KMS-11 (cell line): ENCODE results near the gene CDK19.

Experiments used
- H2AFZ ChIP-seq: fragments of 200-600 bp; sonication (generic); 2 replicates; pipeline ENCODE4 v1.6.1; 2016; ENCODE audit warnings: antibody characterized with exemption, mixed run types, low read depth
- H3K27ac ChIP-seq: fragments of 200-600 bp; sonication (generic); 2 replicates; pipeline ENCODE4 v1.6.1; 2016; ENCODE audit warnings: mild to moderate bottlenecking, mixed run types
- H3K27me3 ChIP-seq: fragments of 200-600 bp; sonication (generic); 2 replicates; pipeline ENCODE4 v1.6.1; 2017; ENCODE audit warnings: mild to moderate bottlenecking, low read depth, mixed run types, moderate library complexity; ENCODE audit not compliant: insufficient read depth
- H3K36me3 ChIP-seq: fragments of 200-600 bp; sonication (generic); 2 replicates; pipeline ENCODE4 v1.6.1; 2017; ENCODE audit warnings: mild to moderate bottlenecking, mixed run types; ENCODE audit not compliant: insufficient read depth
- H3K4me1 ChIP-seq: fragments of 200-600 bp; sonication (generic); 2 replicates; pipeline ENCODE4 v1.6.1; 2016; ENCODE audit warnings: mild to moderate bottlenecking, low read depth, mixed run types; ENCODE audit not compliant: poor library complexity, severe bottlenecking
- H3K4me2 ChIP-seq: fragments of 200-600 bp; sonication (generic); 2 replicates; pipeline ENCODE4 v1.7.0; 2016; ENCODE audit warnings: mild to moderate bottlenecking, mixed run types
- H3K4me3 ChIP-seq: fragments of 200-600 bp; sonication (generic); IDR thresholded peaks from 2 replicates; pipeline ENCODE4 v1.6.1; 2017; ENCODE audit warnings: low read depth, low read length, mixed read lengths; ENCODE audit not compliant: insufficient read depth
- H3K79me2 ChIP-seq: fragments of 200-600 bp; sonication (generic); 2 replicates; pipeline ENCODE4 v1.6.1; 2016; ENCODE audit warnings: low read depth, mixed run types; ENCODE audit not compliant: insufficient read depth
- H3K9ac ChIP-seq: fragments of 200-600 bp; sonication (generic); 2 replicates; pipeline ENCODE4 v1.6.1; 2016; ENCODE audit warnings: mild to moderate bottlenecking, mixed run types
- H4K20me1 ChIP-seq: fragments of 200-600 bp; sonication (generic); 2 replicates; pipeline ENCODE4 v1.6.1; 2016; ENCODE audit warnings: mild to moderate bottlenecking, mixed run types; ENCODE audit not compliant: insufficient read depth
- CTCF ChIP-seq: fragments of 200-600 bp; sonication (generic); conservative IDR thresholded peaks from 2 replicates; pipeline ENCODE4 v1.6.1; 2017; ENCODE audit warnings: low read depth, mild to moderate bottlenecking, antibody characterized with exemption, low read length, moderate library complexity, mixed read lengths

Gene CDK19

GRCh38 chr6:110815411-110816409 is at the start of gene CDK19:
TSS of gene CDK19 (minus strand) at chr6:110815469. CDS start at chr6:110815136, 333 bp downstream.
- no peak within 1 kb of the TSS for H3K4me3 ChIP-seq
- peak within 1 kb of the TSS; percentile 57 for H2AFZ ChIP-seq
- peak within 1 kb of the TSS; percentile 90 for H3K9ac ChIP-seq
- no peaks in the 10 kb centered on the region for H3K27me3 ChIP-seq
- peaks cover 22% of the 10 kb centered on the region for H3K4me1 ChIP-seq
- TF ChIP-seq CTCF, result no peak
- no peaks in the 10 kb centered on the region for H4K20me1 ChIP-seq
- peak within 1 kb of the TSS; percentile 97 for H3K27ac ChIP-seq
- H3K36me3 ChIP-seq, result no peaks in the 10 kb centered on the region
- H3K79me2 ChIP-seq, result peaks cover 22% of the 10 kb centered on the region; the same call in 1 of the 2 replicates
- peak within 1 kb of the TSS; percentile 69 for H3K4me2 ChIP-seq

- H4K20me1 ChIP-seq, result no peaks in the 10 kb centered on the region
- no peaks in the 10 kb centered on the region for H3K27me3 ChIP-seq
- H3K4me2 ChIP-seq, result no peak overlapping the region
- H3K4me3 ChIP-seq, result no peak overlapping the region
- H2AFZ ChIP-seq, result no peak overlapping the region
- no peaks in the 10 kb centered on the region for H3K36me3 ChIP-seq
- peaks cover 14% of the 10 kb centered on the region for H3K4me1 ChIP-seq
- H3K9ac ChIP-seq, result no peak overlapping the region
- no peak for TF ChIP-seq CTCF
- H3K79me2 ChIP-seq, result no peaks in the 10 kb centered on the region
- no peak overlapping the region for H3K27ac ChIP-seq
These were observed 49.6 kb upstream of the CDK19 start for GRCh38 chr6:110864824-110865223.

- no peaks in the 10 kb centered on the region for H3K79me2 ChIP-seq
- H3K36me3 ChIP-seq, result no peaks in the 10 kb centered on the region
- H2AFZ ChIP-seq, result no peak overlapping the region
- no peaks in the 10 kb centered on the region for H3K4me1 ChIP-seq
- no peaks in the 10 kb centered on the region for H4K20me1 ChIP-seq
- no peak overlapping the region for H3K4me3 ChIP-seq
- TF ChIP-seq CTCF, result no peak
- H3K9ac ChIP-seq, result no peak overlapping the region
- H3K27me3 ChIP-seq, result no peaks in the 10 kb centered on the region
- no peak overlapping the region for H3K4me2 ChIP-seq
- H3K27ac ChIP-seq, result no peak overlapping the region
These were observed 44.1 kb upstream of the CDK19 start for GRCh38 chr6:110859335-110859792.

GRCh38 chr6:110858562-110859214 is 43.4 kb upstream of the CDK19 start:
- Histone ChIP-seq H3K4me1 (no peaks in the 10 kb centered on the region), H3K79me2 (no peaks in the 10 kb centered on the region), H3K9ac (no peak overlapping the region), H3K4me2 (no peak overlapping the region), H3K27ac (no peak overlapping the region), H3K27me3 (no peaks in the 10 kb centered on the region), H3K4me3 (no peak overlapping the region), H3K36me3 (no peaks in the 10 kb centered on the region), H2AFZ (no peak overlapping the region), H4K20me1 (no peaks in the 10 kb centered on the region)
- TF ChIP-seq CTCF, result no peak
